Left hindlimb (tissue), 1 donor: Measurements from ENCODE around the gene ABCA8.

Source experiments
- DNase-seq: peaks from one replicate; pipeline ENCODE4 v3.0.0-alpha.2; 2018

ABCA8 gene

DNA sequence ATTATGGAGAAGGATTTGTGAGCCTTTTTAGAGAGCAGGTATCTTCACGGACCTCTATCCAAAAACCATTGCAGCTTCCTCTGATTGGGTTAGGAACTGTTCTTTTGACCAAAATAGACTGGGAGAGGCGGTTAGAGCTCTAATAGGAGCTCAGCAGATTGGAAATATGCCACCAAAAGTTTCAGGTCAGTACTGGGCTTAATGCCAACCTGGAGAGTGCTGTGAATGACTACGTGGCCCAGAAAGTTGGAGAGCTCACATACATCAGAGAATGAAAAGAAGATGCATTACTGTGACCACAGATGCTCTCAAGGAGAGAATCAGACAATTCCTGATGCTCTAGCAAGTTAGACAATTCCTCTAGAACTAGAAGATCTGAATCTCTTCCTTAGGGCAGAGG, 86.5 kb downstream of the ABCA8 start:
- no peak for DNase-seq

DNA sequence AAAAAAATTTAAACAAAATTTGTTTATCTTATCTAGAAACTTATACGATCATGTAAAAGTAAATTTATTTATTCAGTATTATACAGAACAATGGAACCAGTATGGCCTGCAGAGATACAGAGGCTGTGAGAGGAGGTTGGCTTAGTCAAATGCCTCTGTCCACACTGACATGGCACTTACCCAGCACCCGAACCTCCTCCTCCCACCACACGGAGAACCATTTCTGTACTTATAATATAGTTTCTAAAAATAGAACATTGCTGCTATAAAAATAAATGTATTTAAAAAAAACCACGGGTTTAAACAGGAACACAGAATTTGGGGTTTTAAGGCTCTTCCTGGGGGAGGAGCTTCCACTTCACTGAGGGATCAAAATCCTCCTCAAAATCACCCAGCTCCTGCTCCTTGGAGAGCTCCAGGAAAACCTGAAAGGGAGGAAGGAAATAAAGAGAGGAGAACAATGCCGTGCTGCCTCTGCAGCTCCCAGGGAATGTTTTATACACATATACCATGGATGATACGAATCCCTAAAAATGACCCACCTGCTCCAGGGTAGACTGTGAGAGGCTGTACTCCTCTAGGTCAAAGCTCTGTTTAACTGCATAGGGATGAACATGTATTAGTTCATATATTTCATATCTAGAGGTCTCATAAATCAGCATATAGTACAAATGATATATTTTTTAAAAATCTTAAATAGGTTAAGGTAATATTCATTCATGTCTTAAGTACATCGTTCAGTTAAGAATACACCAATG, 87.3 kb downstream of the ABCA8 start:
- DNase-seq = peak; percentile 47

DNA sequence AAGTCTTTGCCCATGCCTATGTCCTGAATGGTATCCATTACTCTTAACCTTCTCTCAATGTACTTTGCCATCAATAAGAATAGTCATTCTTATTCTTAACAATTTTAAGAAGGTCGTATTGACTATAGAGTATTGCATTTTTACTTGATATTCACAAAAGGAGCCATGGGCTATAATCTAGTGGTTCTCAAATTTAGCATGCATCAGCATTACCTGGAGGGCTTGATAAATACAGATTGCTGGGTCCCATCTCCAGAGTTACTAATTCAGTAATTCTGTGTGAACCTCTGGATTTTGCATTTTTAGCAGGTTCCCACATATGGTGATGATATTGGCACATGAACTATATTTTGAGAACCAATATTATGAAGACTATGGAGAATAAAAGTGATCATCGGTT, 89.6 kb downstream of the ABCA8 start:
- no peak for DNase-seq

DNA sequence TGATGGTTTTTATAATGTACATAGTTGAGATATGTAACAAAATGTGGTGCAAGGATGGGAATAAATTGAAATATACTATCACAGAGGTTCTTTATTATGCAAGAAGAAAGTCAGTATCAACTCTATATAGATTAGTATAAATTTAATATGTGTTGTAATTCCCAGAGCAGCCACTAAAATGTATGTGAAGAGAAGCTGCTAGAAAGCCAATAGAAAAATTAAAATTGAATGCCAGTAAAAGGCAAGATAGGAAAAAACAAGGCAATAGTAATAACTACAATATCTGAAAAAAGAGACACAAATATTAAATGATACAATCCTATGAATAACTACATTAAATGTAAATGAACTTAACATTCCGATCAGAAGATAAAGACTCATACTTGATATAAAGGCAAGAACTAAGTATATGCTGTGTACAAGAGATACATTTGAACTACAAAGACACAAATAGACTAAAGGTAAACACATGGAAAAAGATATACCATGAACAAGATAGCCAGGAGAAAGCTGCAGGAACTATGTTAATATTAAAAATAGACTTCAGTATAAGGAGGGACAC, 92.0 kb downstream of the ABCA8 start:
- no peak for DNase-seq

DNA sequence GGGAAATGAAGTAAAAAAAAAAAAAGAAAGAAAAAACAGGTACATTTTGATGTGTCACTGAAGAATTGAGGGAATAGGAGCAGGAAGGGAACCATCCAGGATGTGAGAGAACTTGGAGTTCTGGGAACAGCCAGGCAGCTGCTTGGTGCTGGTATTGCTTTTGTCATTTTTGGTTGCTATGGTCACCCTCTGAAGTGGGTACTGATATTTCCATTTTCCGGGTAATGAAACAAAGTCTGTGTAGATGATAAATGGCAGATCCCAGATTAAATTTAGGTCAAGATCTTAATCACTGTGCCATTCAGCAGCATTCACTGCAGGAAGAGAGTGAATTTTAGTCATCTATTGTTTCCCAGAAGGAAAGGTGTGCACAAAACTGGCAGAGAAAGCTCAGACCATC, 93.6 kb downstream of the ABCA8 start:
- no peak for DNase-seq

DNA sequence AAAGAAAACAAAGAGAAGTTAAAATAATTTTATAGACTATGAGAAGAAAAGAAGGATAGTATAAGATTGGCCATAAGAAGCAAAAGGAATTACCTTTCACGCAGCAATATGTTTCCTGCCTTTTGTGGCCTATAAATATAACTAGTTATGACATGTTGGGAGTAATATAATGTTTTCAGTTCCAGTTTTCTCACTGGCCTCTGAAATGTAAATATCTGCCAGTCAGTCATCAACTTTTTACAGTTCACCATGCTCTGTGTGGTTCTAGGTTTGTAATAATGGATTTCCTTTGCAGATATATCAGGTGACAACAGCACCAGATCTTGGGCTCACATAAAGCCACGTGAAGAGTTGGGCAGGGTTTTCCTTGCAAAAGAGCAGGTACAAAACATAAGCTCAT, 94.3 kb downstream of the ABCA8 start:
- no peak for DNase-seq

DNA sequence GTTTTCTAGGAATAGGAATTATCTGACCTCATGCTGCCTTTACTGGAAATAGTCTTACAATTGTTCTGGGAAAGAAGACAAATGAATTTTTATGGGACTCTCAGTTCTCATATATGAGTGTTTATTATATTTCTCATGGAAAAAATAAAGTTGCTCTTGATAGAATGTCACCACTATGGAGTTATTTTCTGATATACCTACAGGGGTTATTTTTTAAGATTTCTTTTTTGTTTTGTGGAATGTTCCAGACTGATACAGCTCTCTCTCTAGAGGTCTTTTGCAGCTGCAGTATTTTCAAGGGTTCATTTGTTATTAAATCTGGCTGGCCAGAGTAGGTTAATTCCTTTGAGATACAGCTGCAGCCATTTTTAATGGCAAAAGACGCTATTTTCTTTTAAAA, 100.7 kb downstream of the ABCA8 start:
- DNase-seq = no peak

DNA sequence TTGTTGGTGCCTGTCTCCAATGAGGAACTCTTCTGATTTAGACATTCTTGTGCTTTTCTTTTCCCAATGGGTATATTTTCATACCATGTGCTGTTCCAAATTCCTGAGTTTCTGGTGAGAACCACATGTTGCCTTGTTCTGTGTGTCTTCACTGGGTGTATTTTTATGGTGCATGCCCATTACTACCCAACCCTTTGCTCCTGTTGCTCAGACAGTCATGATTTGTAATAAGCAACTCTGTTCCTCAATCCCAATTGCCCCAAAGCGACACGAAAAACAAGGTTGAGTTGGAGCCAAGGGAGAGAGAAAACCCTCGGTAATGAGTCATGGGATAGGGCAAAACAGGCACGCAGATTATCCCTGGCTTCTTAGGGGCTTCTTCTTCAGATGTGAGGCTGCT, 101.8 kb downstream of the ABCA8 start:
- DNase-seq = no peak

DNA sequence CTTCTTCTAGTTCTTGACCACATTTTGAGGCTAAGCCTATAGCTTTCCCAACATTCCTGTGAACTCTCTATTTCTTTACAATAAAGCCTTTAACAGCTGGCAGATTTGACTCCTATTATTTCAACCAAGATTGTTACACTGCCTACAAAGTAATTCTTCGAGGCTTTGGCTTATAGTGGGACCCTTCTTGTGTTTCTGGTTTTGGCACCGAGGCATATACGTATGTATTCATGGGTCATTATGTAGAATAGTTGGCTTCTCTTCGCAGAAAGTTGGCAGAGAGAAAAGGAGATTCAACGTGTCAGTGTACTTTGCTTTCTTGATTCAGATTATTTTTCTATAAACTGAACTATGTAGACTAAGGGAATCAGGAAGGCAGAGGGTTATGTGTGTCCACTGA, 102.2 kb downstream of the ABCA8 start:
- no peak for DNase-seq

DNA sequence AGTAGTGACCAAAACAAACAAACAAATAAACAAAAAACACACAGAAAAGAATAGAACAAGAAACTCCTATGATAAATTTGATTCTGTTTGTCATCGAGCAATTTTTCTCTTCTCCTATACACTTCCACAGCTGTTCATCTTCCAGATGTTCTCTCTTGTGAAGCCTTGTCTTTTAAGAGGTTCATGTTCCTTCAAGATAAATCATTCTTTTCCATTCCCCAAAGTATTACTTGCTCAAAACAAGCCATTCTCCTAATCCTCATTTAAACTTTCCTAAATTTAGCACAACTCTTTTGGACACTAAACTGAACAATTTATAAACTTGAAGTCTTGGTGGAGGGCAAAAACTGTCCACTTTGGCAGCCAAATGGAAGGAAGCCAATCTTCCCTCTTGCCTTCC, 103.3 kb downstream of the ABCA8 start:
- DNase-seq = no peak

DNA sequence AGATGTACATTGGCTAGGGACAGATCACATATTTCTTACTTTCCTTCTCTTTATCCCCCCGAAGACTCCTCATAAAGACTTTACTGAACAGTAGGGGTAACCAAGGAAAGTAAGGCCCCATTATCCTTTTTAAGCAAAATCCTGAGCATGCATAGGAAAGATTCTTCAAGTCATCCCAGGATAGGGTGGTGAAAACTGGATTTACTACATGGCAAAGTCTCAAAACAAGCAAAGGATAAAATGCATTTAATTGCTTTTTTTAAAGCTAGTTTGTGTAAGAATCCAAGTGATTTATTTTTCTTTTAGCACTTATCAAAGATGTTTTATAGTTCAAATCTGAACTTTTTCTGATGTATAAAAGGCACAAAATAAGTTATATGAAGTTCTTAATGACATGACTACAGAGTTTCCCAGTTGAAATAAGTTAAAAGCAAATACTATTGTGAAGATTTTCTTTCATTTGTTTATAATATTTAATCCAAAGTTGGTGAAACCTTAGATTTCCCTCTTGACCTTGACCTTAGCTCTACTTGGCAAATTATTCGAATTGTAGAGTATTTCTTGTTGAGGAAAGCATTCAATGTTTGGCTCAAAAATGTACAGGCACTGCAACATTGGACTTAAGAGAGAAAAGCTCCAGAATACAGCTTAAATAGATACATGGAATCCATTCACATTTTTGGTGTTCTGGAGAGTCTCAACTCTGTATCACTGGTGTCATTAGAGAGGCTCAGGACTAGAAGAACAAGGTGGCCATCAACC, 104.3 kb downstream of the ABCA8 start:
- DNase-seq = no peak

DNA sequence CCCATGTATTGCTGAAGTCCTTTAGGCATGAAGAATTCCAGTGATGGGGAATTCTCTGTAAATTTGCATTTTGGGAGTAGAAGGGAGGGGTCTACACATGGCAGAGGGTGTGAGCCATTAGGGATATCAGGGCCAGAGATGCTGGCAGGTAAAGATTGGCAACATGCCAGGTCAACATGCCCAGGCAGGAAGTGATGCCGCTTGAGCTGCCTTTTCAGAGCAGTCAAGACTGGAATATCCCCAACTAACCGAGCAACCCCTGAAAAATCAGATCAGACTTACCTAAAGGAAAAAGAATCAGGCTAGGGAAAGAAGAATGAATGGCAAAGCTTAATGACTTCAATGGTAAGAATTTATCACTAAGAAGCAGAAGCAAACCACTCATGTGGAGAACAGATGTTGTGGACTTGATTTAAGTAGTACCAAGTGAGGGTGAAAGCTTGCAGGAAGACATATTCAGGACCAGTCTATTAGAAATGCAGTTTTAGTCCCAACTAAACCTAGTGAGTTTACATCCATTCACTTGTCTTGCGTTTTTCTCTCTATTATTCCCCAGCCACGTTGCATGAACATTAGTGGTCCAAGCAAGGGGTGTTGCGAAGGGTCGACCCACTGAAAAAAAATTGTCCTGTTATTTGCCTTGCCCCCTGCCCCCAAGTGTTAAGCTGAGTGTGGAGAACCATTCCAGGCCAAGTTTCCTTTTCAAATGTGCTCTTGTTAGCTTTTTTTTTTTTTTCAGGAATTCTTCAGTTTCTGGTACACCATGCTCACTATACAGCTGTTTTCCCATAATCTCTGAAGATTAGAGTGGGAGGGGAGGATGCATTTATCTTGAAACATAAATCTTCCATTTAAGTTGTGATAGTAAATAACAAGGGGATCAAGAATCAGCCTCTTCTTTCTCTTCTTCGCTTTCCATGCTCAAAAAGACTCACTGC, 105.2 kb downstream of the ABCA8 start:
- DNase-seq = no peak

DNA sequence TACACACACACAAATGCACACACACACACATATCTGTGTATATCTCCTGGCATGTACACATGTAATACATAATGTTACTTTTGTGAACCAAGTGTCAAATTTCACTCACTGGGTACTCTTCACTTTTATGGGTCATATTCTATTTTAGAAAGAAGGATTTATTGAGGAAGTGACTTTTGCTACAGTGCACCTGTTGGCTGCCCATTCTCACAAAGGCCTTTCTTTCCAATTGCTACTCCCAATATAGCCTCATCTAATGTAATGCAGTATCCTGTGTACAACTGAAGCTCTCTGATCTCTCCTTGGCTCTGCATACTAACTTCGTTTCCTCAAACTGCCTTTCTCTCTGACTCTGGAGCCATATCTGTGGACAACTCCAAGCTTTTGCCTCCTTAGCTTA, 107.5 kb downstream of the ABCA8 start:
- DNase-seq = no peak

DNA sequence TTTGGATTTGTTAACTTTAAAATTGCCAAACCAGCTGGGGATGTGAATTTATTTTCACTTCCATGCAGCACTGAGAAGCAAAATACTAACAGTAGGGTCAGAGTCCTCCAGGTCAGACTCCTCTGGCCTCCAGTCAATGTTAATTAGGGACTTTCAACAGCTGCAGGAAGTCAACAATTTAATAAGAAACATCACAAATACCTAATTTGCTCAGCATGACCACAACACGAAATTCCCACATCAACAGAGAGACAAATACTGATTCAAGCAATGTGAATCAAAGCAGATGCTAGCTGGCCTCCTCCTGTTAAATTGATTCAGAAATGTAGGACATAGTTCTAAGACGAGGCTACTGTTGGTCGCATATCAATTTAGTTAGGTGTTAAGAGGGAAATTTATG, 111.7 kb downstream of the ABCA8 start:
- no peak for DNase-seq

DNA sequence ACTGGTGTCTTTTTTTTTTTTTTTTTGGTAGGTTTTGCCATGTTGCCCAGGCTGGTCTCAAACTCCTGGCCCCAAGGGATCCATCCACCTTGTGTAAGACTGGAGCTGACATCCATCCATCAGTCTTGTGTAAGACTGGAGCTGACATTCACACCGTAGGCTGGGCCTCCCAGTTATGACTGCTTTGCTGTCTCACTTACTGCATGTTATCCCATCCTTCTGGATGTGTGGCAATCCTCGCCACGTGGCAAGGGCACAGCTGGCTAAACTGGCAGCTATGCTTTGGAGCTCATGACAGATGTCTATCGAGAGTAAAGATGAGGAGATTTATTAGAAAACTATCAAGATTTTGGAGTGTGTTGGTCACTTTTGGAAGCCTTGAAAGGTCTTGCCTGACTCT, 115.1 kb downstream of the ABCA8 start:
- DNase-seq = no peak

DNA sequence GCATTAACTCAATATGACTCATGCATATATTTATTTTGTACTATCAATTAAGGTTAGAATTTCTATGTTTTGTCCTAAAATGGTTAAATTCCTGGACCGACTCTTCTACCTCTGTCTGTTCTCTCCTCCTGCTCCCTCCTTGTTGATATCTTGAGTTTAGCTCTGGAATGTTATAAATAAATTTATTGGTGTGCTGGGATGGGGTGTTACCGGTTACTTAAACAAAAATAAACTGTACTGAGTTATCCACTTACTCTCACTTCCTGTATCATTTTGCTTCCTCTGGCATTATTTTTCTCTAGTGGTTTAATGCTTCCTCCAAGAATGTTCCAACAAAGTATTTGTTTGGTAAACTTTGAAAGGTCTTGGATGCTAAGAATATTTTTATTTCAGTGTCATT, 120.1 kb downstream of the ABCA8 start:
- DNase-seq = no peak

DNA sequence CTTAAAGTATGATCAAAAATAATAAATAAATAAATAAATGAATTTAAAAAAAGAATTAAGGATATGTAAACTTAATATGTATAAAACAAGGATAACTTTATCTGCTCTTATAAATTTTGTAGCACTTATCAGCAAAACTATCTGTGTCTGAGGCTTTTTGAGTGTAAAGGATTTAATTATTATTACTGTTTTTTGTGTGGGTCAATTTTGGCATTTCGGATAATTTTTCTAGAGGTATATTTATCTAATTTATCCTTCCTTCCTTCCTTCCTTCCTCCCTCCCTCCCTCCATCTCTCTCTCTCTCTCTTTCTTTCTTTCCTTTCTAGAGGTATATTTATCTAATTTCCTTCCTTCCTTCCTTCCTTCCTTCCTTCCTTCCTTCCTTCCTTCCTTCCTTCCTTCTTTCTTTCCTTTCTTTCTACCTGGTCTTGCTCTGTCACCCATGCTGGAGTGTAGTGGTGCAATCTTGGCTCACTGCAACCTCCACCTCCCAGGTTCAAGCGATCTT, 120.8 kb downstream of the ABCA8 start:
- DNase-seq = no peak

DNA sequence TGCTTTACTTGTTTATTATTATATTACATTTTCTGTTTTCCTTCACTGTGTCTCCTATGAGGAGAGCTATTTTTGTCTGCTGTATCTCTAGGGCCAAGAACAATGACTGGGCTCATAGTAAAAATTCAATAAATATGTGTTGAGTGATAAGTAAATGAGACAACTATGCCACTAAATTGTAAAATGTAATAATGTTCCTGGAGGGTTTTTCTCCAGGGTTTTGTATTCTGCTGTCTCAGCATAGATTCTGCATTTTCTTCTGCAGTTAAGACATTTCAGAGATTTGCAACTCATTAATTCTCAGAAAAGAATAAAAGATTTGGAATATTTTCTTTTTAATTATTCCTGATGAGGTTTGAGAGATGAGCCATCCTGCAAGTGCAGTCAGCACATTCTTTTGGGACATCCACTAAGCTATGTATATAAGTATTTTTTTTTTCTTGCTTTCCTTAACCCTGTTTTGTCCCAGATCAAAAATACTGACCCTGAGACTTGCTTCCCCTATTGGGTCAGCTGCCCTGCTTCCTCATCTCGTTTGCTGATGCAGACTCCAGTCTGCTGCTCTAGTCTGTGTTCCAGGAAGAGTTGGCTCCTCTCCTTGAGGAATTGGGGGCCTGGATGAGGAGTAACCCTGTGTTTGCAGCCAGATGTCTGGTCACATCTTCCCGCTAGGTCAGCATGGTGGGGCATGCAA, 122.9 kb downstream of the ABCA8 start:
- DNase-seq = peak; percentile 42

DNA sequence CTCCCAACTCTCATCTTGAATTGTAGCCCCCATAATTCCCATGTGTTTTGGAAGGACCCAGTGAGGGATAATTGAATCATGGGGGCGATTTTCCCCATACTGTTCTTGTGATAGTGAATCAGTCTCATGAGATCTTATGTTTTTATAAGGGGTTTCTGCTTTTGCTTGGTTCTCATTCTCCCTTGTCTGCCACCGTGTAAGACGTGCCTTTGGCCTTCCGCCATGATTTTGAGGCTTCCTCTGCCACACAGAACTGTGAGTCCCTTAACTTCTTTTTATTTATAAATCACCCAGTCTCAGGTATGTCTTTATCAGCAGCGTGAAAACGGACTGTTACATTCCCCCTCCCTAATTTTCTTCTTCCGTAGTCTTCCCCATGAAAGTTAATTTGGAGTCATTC, 124.0 kb downstream of the ABCA8 start:
- DNase-seq = no peak

DNA sequence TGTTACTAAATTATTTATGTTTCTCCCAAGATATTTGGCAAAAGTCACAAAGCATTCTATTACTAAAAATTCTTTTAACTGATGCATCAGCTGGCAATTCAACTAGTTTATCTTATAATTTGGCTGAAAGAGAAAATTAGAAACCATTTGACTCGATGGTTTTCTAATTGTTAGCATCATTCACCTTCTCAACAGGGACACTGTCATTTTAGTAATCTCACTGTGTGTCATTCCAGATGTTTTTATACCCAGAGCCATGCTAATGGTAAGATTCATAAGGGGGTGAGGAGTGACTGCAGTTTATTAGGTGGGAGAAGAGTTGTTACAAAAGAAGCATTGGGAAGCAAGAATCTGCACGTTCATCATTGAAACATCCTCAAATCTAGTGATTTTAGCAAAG, 124.9 kb downstream of the ABCA8 start:
- no peak for DNase-seq

DNA sequence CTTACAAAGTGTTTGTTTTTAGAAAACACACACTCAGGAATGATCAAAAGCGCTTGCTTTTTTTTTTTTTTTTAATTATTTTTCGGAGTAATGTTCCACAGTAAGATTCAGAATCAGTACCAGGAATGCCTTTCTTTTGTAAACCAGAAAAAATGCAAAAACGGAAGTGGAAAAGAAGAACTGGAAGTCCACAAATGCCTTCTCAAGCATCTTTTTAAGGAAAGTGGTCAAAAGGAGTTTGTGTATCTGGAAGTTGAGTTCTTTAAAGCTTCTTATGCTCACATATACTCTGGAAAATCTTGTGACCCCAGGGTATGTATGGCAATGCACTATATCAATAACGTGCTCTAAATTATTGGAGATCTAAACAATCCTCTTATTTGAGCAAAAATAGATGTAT, 126.0 kb downstream of the ABCA8 start:
- no peak for DNase-seq

DNA sequence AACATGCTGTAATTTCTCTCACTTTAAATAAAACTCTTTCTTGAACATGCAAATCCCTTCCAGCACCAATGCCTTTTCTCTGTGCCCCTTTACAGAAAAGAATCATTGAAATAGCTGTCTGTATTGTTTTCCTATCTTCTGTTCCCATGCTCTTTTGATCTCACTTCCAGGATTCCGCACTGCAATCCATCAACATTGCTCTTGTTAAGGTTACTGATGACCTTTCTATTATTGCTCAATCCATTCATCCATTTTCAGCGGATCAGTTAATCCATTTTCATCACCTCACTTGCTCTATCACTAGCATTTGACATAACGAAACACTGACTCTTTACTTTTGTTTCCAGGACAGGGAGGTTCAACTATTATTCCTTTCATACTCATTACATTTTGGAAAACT, 130.5 kb downstream of the ABCA8 start:
- no peak for DNase-seq
